ENCODE data around the gene CPA2.
"Not testable (repeated sequence)": the region's sequence is repeated elsewhere in the genome, so short reads cannot be mapped to it uniquely, and the experiment has no call there.

The CPA2 gene

DNA sequence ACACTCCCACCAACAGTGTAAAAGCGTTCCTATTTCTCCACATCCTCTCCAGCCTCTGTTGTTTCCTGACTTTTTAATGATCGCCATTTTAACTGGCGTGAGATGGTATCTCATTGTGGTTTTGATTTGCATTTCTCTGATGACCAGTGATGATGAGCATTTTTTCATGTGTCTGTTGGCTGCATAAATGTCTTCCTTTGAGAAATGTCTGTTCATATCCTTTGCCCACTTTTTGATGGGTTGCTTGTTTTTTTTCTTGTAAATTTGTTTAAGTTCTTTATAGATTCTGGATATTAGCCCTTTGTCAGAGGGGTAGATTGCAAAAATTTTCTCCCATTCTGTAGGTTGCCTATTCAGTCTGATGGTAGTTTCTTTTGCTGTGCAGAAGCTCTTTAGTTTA, 17.0 kb upstream of the CPA2 start:
- not testable (repeated sequence) for DNase-seq (ENCODE audit: extremely low read depth in 1 of 2, low read depth in 1 of 2)

GRCh38 chr7:130254555-130254954, 12.1 kb upstream of the CPA2 start:
- no peak for DNase-seq (ENCODE audit: extremely low read depth in 1 of 2, low read depth in 1 of 2)

DNA sequence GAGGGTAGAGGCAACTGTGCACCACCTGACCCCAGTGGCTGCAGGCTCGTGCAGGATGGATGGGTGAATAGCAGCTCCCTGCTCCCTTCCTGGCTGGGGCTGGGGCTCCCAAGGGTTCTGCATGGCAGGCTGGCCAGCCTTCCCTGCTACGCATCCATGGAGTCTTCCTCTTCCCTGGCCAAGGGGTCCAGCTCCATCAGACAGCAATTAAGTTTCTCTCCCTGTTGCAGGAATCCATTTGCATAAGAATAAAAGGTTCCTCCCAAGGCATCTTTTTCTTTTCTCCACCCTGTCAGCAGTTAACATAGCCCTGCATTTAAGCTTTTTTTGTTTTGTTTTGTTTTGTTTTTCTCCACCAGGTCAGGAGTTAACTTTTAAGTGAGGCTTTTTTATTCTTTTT, 10.0 kb upstream of the CPA2 start:
- DNase-seq (ENCODE audit: extremely low read depth in 1 of 2, low read depth in 1 of 2), result no peak

DNA sequence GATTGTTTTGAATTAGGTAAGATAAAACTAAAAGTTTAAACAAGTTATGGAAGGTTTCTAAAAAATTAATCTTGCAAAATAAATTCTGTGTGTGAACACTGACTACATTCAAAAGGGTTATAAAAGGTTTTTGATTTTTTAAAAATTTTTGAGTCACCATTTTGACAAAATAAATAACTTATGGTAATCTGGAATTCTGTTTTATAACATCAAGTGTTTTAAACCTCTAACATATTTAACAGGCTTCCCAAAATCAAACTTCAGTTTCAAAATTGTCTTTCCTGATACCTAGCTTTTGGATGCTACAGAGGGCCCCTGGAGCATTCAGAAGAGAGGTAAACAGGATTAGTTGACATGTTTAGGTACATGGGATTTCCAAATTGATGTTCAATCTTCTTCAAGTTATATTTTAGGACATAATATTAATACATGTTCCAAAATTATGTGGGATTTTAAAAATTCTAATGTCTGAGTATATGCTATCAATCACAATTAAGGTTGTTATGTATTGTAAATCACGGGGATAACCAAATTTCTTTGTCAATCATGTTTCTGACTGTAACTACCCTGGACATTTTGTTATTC, 8.1 kb upstream of the CPA2 start:
- no peak for DNase-seq (ENCODE audit: extremely low read depth in 1 of 2, low read depth in 1 of 2)

GRCh38 chr7:130262448-130262847, 4.2 kb upstream of the CPA2 start:
- no peak for DNase-seq (ENCODE audit: extremely low read depth in 1 of 2, low read depth in 1 of 2)

GRCh38 chr7:130263130-130263529, 3.5 kb upstream of the CPA2 start:
- no peak for DNase-seq (ENCODE audit: extremely low read depth in 1 of 2, low read depth in 1 of 2)

DNA sequence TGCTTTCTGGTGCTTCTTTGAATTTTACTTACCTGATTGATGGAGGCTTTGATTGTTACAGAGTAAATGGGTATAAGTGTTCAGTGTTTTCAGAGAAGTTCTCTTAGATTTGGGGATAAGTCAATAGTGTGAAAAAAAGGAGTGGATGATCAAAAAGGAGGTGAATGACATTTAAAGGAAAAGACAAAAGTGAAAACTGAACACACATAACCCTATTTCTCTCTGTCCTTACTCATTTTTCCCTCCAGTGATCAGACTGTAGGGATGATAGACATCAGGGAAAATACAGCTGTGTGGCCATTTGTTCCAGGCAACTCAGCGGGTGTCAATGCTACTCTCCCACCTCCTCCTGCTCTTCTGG, 278 bp downstream of the CPA2 start:
- no peak for DNase-seq (ENCODE audit: extremely low read depth in 1 of 2, low read depth in 1 of 2)

DNA sequence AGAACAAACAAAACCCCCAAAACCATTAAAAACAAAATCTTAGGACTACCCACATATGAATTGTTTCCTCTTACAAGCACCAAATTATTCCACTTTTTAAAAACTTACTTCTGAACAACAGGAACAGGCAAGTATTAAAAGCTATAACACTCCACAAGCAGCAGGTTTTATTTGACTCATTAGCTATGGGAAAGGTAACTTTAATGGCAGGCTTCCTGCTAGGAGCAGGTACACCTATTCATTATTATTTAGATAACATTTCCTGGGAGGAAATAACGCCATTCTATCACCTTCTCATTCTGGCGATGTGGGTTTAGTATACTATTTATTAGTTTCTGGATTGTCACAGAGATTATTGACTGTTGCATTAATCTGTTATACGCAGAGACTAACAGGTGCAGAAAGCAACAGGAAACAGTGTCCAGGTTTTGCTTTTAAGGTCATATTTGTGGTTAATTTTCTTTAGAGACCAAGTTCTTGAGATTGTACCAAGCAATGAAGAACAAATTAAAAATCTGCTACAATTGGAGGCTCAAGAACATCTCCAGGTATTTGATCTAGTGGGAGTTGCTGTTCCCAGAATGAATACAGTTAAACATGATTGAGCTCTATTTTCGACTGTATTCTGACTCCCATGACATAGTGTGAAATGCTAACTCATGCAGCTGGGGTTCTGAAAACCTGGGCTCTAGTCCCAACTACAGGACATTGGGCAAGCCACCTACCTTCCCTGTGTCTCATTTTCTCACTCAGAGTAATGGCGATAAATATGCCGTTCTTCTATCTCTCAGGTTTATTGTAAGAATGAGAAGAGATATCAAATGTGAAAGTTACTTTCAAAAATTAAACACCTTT, 2.0 kb downstream of the CPA2 start:
- no peak for DNase-seq (ENCODE audit: extremely low read depth in 1 of 2, low read depth in 1 of 2)

DNA sequence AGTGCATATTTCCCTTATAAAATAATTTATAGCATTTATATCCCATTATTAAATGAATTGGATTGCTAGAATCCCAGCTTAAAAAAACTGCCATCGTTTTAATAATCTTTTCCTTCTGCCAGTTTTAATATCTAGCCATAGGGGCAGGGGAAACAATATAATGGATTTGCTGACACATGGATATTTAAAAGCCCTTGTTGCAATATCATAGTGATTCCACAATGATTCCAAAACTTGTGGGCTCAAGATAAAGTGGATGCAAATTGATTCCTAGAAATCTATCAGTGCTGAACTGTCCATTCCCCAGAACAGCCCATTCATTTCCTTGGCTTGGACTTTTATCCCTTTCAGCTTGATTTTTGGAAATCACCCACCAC, 2.6 kb downstream of the CPA2 start:
- DNase-seq (ENCODE audit: extremely low read depth in 1 of 2, low read depth in 1 of 2), result no peak

- DNase-seq (ENCODE audit: extremely low read depth in 1 of 2, low read depth in 1 of 2), result no peak
Measured at GRCh38 chr7:130270947-130271800, 4.5 kb downstream of the CPA2 start.

DNA sequence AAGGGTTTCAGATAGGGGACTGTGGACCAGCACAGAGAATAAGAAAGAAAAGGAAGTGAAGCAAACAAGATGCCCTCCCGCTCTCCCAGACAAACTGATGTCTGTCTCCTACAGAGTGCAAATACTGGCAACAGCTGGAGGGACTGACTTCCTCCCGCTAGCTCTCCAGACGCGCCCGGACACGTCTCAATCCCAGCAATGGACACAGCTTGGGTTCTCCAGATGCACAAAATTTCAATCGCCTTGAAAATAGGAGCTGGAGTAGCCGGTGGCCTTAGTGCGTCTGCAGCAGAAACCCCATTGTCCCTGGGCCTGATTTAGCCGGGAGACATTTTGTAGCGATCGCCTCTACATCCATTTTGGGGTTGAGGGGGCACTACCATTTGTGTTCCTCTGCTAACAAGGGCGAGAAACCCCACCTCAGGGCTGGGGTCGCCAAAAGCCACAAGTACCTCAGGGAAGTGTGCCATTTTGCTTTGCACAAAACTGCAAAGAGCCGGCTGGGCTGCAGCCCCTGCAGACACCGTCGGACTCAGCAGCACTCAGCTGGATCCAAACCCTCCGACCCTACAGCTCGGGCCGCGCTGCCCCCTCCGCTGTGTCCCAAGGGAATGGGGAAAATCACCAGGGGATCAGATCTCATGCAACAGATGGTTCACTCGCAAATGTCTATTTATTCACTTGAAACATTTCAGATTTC, 5.9 kb downstream of the CPA2 start:
- no peak for DNase-seq (ENCODE audit: extremely low read depth in 1 of 2, low read depth in 1 of 2)

GRCh38 chr7:130273081-130273932, 6.6 kb downstream of the CPA2 start:
- no peak for DNase-seq (ENCODE audit: extremely low read depth in 1 of 2, low read depth in 1 of 2)

DNA sequence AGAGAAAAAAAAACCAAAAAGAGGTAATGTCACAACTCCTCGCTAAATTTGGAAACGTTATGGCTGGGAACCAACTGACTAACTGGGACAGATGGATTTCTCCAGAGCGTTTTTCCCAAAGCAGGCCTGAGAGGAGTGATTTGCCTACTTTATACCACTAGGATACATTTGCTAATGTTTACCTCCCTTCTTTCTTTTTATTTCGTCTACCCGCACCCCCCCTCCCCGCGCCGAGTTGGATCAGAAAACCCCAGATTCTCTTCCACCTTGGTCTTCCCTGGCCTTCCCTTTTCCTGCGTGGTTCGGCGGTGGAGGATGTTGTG, 7.2 kb downstream of the CPA2 start:
- no peak for DNase-seq (ENCODE audit: extremely low read depth in 1 of 2, low read depth in 1 of 2)

- no peak for DNase-seq (ENCODE audit: extremely low read depth in 1 of 2, low read depth in 1 of 2)
Measured at GRCh38 chr7:130274296-130274695, 7.6 kb downstream of the CPA2 start.

DNA sequence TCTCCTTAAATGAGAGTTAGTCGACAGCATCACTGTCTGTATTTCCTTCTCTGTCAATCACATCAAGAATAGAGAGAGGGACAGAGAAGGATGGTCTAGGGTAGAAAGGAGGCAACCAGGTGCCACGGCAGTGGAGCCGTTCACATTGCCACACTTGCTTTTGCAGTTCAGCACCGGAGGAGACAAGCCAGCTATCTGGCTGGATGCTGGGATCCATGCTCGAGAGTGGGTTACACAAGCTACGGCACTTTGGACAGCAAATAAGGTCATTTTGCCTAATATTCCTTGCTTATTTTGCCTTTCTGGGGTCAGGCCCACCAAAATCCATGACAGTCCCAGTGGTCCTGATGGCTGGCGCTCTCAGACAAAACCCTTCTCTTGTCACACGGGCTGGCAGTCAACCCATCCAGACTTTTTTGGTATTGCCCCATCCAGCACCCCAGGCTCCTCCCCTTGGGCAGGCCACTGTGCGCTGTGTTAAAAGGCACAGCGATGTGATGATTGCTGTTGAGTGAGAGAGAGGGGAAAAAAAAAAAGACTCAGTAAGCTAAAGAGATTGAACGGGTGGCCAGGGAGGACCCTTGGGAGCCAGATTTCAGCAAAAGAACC, 8.4 kb downstream of the CPA2 start:
- DNase-seq (ENCODE audit: extremely low read depth in 1 of 2, low read depth in 1 of 2), result no peak

- no peak for DNase-seq (ENCODE audit: extremely low read depth in 1 of 2, low read depth in 1 of 2)
Measured at GRCh38 chr7:130275826-130276297, 9.2 kb downstream of the CPA2 start.

GRCh38 chr7:130276796-130277762, 10.4 kb downstream of the CPA2 start:
- peak; percentile 10 to 30 for DNase-seq (ENCODE audit: extremely low read depth in 1 of 2, low read depth in 1 of 2)

DNA sequence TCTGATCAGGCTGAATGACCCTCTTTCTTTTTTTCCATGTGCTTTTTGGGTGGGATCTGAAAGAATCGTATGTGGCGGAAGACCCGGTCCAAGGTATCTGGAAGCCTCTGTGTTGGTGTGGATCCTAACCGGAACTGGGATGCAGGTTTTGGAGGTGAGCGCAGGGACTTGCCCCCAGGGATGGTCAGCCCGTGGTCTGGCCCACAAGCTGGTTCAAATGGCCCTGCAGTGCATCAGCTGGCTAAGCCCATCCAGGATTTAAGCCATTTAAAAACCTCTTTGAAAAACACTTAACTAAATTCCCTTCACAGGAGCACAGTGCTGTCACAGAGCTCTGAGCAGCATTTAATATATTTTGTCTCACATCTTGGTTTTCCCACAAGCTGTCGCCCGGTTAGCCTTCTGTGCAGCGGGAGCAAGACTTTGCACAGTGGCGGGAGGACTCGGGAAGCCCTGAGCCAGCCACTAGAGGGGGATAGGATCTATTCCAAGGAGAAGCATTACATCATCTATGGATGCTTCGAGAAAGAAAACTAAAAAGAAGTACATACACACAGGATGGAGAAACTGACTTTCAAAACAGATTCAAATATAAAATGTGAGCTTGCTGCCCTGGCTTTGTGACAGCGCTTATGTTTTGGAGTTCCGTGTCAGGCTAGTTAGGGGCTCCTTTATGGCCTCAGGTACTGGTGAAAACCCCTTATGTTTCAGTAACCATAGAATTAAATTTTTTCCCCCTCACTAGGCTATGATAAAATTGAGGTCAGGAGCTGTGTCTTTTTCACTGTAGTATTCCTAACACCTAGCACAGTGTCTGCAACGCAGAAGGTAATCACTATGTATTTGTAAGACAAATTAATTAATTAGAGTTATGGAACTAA, 11.3 kb downstream of the CPA2 start:
- no peak for DNase-seq (ENCODE audit: extremely low read depth in 1 of 2, low read depth in 1 of 2)
